Skeletal muscle satellite cell (primary cell): Measurements from ENCODE around the gene GPX6.
"Not testable (repeated sequence)": the region's sequence is repeated elsewhere in the genome, so short reads cannot be mapped to it uniquely, and the experiment has no call there.

ENCODE experiments used
- H3K27me3 ChIP-seq: 2 replicates; pipeline ENCODE4 v1.7.0; 2013; ENCODE audit warnings: low read length; ENCODE audit not compliant: control insufficient read depth, insufficient read depth
- H3K36me3 ChIP-seq: 2 replicates; pipeline ENCODE4 v1.7.0; 2013; ENCODE audit warnings: mild to moderate bottlenecking, control low read depth, low read length; ENCODE audit not compliant: insufficient read depth
- H3K4me1 ChIP-seq: 2 replicates; pipeline ENCODE4 v1.7.0; 2013; ENCODE audit warnings: low read length; ENCODE audit not compliant: control insufficient read depth, insufficient read depth
- H3K4me2 ChIP-seq: 2 replicates; pipeline ENCODE4 v1.7.0; 2013; ENCODE audit warnings: mild to moderate bottlenecking, low read length
- H3K4me3 ChIP-seq: 2 replicates; pipeline ENCODE4 v1.7.0; 2013; ENCODE audit warnings: low read length
- H3K9ac ChIP-seq: 2 replicates; pipeline ENCODE4 v1.7.0; 2013; ENCODE audit warnings: mild to moderate bottlenecking, low read depth, low read length, moderate library complexity
- H3K9me3 ChIP-seq: replicated peaks from 2 replicates; pipeline ENCODE4 v1.7.0; 2013; ENCODE audit warnings: mild to moderate bottlenecking, control low read depth, low read length

The GPX6 gene

DNA sequence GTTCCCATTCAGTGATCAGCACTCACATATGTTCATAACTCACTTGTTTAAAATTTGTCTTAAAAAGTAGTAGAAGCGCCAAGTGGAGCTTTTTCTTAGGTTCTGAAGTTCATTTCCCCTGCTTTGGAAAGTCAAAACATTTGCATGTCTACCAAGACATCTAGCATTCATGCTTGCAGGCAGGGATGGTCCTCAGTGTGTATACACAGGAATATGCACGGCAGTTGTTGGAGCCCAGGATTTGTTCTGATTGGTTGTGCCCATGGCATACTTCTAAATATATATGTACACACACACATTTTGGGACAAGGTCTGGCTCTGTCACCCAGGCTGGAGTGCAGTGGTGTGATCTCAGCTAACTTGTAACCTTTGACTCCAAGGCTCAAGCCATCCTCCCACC, 2.4 kb upstream of the GPX6 start:
- Histone ChIP-seq H3K27me3 (no peaks in the 10 kb centered on the region), H3K4me2 (no peak overlapping the region), H3K36me3 (no peaks in the 10 kb centered on the region), H3K4me3 (no peak overlapping the region), H3K4me1 (no peaks in the 10 kb centered on the region), H3K9ac (no peak overlapping the region), H3K9me3 (no peaks in the 10 kb centered on the region)

DNA sequence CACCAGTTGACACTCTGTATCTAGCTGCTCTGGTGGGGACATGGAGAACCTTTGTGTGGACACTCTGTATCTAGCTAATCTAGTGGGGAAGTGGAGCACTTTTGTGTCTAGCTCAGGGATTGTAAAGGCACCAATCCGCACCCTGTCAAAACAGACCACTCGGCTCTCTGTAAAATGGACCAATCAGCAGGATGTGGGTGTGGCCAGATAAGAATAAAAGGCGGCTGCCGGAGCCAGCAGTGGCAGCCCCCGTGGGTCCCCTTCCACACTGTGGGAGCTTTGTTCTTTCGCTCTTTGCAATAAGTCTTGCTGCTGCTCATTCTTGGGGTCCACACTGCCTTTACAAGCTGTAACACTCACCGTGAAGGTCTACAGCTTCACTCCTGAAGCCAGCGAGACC, 3.2 kb downstream of the GPX6 start:
- H3K9me3 ChIP-seq, H3K4me2 ChIP-seq, H3K27me3 ChIP-seq, H3K4me3 ChIP-seq, H3K36me3 ChIP-seq, H3K4me1 ChIP-seq, H3K9ac ChIP-seq: not testable (repeated sequence)

GRCh38 chr6:28511628-28512300, 3.8 kb downstream of the GPX6 start:
- Histone ChIP-seq H3K4me1 (no peaks in the 10 kb centered on the region), H3K4me2 (no peak overlapping the region), H3K36me3 (no peaks in the 10 kb centered on the region), H3K4me3 (no peak overlapping the region), H3K9me3 (no peaks in the 10 kb centered on the region), H3K27me3 (no peaks in the 10 kb centered on the region), H3K9ac (no peak overlapping the region)

- Histone ChIP-seq H3K9ac (no peak overlapping the region), H3K4me1 (no peaks in the 10 kb centered on the region), H3K4me3 (no peak overlapping the region), H3K4me2 (no peak overlapping the region), H3K9me3 (no peaks in the 10 kb centered on the region), H3K27me3 (peaks cover 4% of the 10 kb centered on the region), H3K36me3 (no peaks in the 10 kb centered on the region)
Measured at GRCh38 chr6:28506807-28507475, 8.7 kb downstream of the GPX6 start.

DNA sequence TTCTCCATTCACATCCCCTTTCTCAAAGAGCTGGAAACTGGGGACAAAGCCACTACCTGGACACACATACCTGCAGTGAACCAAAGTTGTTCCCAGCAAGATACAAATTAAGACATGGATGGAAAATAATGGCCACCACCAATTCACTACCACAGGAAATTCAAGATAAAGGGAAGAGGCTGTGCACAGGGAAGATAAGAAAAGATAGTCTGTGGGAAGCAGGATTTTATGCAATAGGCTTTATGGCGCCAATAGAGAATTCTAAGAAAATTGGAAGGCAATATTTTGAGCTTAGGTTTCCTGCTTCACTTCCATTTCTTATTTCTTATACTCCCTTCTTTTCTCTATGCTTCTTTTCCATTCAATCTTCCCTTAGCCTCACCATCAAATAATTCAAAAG, 9.9 kb downstream of the GPX6 start:
- Histone ChIP-seq H3K27me3 (peaks cover 4% of the 10 kb centered on the region), H3K4me3 (no peak overlapping the region), H3K9ac (no peak overlapping the region), H3K9me3 (no peaks in the 10 kb centered on the region), H3K36me3 (no peaks in the 10 kb centered on the region), H3K4me1 (no peaks in the 10 kb centered on the region), H3K4me2 (no peak overlapping the region)

- not testable (repeated sequence) for H3K27me3 ChIP-seq, H3K4me2 ChIP-seq, H3K9ac ChIP-seq, H3K9me3 ChIP-seq, H3K36me3 ChIP-seq, H3K4me1 ChIP-seq, H3K4me3 ChIP-seq
Measured at GRCh38 chr6:28502709-28503305, 12.8 kb downstream of the GPX6 start.

DNA sequence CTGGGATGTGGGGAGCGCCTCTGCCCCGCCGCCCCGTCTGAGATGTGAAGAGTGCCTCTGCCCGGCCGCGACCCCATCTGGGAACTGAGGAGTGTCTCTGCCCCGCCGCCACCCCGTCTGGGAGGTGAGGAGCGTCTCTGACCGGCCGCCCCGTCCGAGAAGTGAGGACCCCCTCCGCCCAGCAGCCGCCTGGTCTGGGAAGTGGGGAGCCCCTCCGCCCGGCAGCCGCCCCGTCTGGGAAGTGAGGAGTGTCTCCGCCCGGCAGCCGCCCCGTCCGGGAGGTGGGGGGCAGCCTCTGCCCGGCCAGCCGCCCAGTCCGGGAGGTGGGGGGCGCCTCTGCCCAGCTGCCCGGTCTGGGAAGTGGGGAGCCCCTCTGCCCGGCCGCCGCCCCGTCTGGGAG, 13.5 kb downstream of the GPX6 start:
- not testable (repeated sequence) for H3K9me3 ChIP-seq, H3K9ac ChIP-seq, H3K4me3 ChIP-seq, H3K4me2 ChIP-seq, H3K27me3 ChIP-seq, H3K4me1 ChIP-seq, H3K36me3 ChIP-seq

DNA sequence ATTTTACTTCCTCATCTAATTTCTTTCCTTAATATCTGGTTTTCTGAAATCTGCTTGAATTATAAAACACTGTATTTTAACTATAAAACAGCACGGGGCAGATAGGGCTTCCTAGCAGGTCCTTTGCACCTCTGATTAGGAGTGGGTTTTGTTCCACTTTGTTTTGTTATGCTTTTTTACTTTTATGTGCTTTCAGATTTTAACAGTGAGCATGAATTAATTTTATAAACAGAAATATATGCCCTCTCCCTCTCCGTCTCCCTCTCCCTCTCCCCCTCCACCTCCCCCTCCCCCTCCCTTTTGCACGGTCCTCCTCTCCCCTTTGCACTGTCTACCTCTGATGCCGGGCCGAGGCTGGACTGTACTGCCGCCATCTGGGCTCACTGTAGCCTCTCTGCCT, 14.3 kb downstream of the GPX6 start:
- Histone ChIP-seq H3K4me1 (no peaks in the 10 kb centered on the region), H3K9ac (no peak overlapping the region), H3K27me3 (peaks cover 4% of the 10 kb centered on the region), H3K9me3 (no peaks in the 10 kb centered on the region), H3K4me2 (no peak overlapping the region), H3K4me3 (no peak overlapping the region), H3K36me3 (no peaks in the 10 kb centered on the region)

- no peaks in the 10 kb centered on the region for H3K4me1 ChIP-seq
- no peak overlapping the region for H3K9ac ChIP-seq
Measured at GRCh38 chr6:28497893-28498292, 17.7 kb downstream of the GPX6 start.

GRCh38 chr6:28497306-28497705, 18.3 kb downstream of the GPX6 start:
- H3K36me3 ChIP-seq: no peaks in the 10 kb centered on the region
- H3K9me3 ChIP-seq: no peaks in the 10 kb centered on the region
- H3K9ac ChIP-seq: no peak overlapping the region
- H3K4me1 ChIP-seq: no peaks in the 10 kb centered on the region
- peaks cover 5% of the 10 kb centered on the region for H3K27me3 ChIP-seq
- H3K4me2 ChIP-seq: no peak overlapping the region
- H3K4me3 ChIP-seq: no peak overlapping the region

More at GRCh38 chr6:28497893-28498292, 17.7 kb downstream of the GPX6 start:
- H3K27me3 ChIP-seq: no peaks in the 10 kb centered on the region
- H3K4me2 ChIP-seq: no peak overlapping the region
- no peak overlapping the region for H3K4me3 ChIP-seq
- no peaks in the 10 kb centered on the region for H3K36me3 ChIP-seq
- no peaks in the 10 kb centered on the region for H3K9me3 ChIP-seq

- Histone ChIP-seq H3K36me3 (no peaks in the 10 kb centered on the region), H3K9me3 (no peaks in the 10 kb centered on the region), H3K27me3 (peaks cover 9% of the 10 kb centered on the region), H3K4me3 (no peak overlapping the region), H3K4me1 (no peaks in the 10 kb centered on the region), H3K9ac (no peak overlapping the region), H3K4me2 (no peak overlapping the region)
Measured at GRCh38 chr6:28496099-28496779, 19.4 kb downstream of the GPX6 start.
